Superior temporal gyrus (tissue), 1 donor: ENCODE data around the gene CLCA1.

Experiments used
- DNase-seq: peaks from one replicate; pipeline ENCODE4 v3.0.0-alpha.2; 2016; ENCODE audit errors: extremely low spot score

The CLCA1 gene, protein sequence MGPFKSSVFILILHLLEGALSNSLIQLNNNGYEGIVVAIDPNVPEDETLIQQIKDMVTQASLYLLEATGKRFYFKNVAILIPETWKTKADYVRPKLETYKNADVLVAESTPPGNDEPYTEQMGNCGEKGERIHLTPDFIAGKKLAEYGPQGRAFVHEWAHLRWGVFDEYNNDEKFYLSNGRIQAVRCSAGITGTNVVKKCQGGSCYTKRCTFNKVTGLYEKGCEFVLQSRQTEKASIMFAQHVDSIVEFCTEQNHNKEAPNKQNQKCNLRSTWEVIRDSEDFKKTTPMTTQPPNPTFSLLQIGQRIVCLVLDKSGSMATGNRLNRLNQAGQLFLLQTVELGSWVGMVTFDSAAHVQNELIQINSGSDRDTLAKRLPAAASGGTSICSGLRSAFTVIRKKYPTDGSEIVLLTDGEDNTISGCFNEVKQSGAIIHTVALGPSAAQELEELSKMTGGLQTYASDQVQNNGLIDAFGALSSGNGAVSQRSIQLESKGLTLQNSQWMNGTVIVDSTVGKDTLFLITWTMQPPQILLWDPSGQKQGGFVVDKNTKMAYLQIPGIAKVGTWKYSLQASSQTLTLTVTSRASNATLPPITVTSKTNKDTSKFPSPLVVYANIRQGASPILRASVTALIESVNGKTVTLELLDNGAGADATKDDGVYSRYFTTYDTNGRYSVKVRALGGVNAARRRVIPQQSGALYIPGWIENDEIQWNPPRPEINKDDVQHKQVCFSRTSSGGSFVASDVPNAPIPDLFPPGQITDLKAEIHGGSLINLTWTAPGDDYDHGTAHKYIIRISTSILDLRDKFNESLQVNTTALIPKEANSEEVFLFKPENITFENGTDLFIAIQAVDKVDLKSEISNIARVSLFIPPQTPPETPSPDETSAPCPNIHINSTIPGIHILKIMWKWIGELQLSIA

DNA sequence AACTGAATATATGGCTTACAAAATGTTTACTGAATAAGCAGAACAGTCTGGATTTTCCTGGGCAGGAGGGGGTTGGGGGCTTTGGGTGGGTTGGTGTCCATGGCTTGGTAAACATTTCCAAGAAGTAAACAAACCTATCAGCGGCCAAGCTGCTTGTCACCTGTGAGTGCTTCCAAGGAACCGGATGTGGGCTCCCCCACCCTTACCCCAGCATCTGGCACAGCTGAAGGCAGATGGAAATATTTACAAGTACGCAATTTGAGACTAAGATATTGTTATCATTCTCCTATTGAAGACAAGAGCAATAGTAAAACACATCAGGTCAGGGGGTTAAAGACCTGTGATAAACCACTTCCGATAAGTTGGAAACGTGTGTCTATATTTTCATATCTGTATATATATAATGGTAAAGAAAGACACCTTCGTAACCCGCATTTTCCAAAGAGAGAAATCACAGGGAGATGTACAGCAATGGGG, at the start of gene CLCA1:
CLCA1 (plus strand) TSS at position 427 of the 477 bp plus-strand sequence; CDS start at position 472, 45 bp downstream.
- no peak for DNase-seq

DNA sequence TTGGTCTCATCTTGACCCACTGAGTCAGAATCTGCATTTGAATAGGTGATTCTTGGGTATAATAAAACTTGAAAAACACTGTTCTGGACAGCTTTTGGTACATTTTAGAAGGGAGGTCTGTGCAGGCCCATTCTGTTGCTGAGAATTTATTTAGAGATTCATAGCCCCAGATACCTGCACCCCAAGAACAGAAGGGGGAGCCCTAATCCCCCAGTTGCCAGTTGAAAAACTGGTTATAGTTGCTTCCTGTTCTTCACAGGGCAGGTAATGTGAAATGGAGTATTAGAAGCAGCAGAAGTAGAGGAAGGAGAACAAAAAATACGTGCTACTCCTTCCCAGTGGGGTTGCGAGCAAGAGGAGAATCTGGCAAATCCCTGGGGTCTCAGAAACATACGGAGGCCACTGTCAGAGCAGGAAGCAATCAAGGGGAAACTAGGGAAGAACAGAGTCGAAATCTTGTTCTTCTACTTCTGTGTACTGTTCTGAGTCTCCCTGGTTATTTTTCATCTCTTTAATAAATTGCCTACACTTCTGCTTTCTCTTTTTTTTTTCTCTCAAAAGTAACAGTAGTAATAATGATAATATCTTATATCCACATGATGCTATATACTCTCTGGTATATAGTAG, 49.3 kb upstream of the CLCA1 start:
- peak; percentile 38 for DNase-seq

DNA sequence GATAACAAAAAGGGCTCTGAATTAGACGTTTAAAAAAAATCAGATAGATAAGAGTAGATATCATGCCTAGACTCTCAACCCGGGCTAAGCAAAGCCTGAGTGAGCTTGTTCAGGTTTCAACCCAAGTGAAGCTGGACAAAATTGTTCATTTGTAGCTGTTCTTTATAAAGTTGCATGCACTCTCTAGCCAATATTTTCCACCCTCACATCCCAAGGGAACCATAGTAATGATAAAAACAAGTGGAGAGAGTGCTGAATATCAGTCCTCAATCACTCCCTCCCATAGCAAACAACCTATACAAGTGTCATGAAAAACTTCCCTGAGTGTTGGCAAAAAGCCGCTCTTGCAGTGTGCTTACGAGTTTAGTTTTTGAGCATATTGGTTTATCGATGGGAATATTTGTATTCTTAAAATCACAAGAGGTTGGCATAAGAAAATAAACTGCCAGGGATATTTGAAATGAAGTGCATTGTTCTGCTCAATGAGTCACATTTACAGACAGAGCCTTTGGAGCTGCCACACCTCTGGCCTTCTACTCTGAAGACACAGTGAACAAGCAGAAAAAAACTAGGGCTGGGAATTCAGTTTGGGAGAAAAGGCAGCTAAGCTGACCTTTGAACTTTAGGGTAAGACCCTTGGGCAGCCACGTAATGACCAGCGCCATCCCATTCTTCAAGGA, 47.0 kb upstream of the CLCA1 start:
- DNase-seq: no peak

DNA sequence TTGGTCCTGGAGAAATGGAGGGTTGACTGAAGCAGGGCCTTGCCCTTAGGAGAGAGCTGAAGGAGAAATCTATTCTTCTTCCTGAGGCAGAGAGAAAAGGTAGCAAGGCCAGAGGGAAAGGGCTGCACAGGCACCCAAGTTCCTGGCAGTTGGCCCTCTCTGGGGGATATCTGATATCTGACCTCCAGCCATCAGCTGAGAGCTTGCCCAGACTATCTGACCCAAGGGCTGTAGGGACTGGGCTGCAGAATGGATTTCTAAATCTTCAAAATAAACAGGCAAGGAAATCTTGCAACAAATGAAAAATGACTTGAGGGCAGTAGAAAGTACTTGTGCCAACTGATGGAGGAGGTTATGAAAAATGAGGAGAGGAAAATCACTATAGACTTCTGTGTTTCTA, 45.3 kb upstream of the CLCA1 start:
- DNase-seq: no peak

DNA sequence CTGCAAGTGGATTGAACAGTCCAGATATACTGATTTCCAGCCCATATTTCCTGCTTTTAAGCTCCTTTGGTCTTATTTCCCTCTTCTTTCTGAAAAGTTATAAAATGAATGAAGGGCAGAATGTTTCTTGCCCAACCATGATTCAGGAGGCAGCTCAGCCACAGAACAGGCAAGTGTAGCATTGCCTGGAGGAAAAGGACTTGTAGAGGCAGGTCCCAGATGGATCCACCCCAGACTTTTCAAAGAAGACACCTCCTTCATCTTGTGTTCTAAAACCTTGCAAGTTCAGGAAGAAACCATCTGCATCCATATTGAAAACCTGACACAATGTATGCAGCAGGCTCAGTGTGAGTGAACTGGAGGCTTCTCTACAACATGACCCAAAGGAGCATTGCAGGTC, 44.9 kb upstream of the CLCA1 start, which contains the start of gene CLCA2:
CLCA2 (plus strand) TSS at position 299 of the 400 bp plus-strand sequence; CDS start at position 376, 77 bp downstream.
- no peak for DNase-seq

DNA sequence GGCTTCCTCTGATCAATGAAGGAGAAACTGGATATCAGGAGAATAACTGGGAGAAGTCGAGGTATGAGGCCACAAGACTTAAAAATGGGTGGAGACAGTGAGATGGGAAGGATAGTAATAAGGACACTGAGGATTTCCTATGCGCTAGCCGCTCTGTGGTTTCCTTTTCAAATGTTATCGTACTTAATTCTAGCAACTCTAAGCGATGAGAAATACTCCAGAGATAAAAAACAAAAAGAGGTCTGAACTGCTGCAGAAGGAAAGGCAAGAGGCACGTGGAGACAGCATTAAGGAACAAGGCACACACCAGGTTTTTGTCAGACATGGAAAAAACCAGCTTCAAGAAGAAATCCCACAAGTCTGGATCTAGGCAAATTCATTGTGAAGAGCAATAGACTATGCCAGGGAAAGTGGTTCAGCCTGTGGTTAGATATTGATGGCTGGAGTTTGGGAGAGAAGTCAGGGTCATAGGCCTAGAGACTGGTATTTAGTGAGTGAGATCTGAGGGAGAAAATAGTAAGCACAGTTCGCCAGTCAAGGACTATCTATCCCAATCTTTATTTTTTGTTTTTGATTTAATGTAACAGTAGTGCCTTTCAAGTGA, 39.5 kb upstream of the CLCA1 start:
- no peak for DNase-seq

DNA sequence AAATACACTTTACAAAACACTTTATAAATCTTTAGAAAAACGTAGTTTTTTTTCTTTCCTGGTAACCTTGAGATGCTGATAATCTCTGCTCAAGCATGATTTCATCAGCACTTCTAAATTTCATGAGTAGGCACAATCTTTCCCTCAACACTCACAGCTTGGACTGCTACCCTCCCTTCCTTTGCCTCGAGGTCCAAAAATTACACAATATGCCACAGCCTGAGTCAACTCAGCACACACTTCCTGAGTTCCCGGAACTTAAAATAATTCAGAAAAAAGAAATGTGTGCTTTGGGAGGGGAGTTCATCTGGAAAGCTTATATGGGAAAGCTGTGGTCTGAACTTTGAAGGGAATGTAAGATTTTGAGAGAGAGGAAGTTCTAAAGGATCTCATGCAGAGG, 38.9 kb upstream of the CLCA1 start:
- DNase-seq: no peak

DNA sequence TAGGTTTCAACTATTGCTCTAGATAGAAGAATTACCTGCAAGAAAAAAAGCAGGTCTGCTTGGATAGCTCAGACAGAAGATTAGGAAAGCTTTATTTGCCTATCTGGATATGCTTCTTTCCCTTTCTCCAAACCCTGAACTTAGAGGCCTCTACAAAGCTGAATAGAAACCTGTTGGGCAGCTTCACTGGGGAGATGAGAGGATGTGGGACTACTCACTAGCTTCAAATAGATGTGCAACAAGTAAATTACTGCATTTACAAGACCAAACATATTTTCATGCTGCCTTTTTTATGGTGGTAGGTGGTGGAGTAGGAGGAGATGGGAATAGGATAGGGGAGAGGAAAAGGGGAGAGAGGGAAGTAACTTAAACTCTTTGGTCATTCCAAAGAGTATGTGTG, 38.4 kb upstream of the CLCA1 start:
- no peak for DNase-seq

DNA sequence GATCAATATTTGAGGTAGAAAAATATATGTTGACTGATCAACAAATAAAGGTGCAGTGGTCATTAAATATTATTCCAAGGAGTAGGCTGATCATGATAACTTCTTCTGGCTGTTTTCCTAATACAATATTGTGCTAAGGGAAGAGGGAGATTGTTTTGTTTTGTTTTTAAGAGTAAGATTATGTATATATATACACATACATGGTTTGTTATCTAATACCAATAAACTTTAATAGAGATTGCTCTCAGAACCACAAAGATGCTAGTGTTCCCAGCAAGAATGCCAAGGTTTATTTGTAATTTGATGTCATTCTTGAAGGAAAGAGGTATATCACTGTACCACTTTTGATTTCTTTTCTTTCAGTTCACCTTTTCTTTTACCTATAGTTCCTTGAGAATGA, 34.7 kb upstream of the CLCA1 start:
- DNase-seq: no peak

DNA sequence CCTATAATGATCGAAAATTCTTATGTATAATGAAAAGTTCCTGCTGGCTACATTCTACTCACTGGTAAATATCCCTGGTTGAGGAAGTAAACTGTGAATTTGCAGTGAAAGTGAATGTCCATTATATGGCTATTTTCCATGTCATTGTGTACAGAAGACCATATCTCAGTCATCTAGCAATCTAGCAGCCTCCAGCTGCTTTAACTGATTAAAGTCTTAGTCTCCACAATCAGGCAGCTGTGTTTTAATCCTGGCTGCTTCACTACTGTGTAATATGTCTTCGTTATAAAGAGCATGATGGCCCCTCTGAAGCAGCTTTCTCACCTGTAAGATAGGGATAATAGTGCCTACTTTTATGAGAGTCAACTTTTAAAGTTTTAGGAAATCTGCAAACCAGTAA, 33.4 kb upstream of the CLCA1 start:
- DNase-seq: no peak

DNA sequence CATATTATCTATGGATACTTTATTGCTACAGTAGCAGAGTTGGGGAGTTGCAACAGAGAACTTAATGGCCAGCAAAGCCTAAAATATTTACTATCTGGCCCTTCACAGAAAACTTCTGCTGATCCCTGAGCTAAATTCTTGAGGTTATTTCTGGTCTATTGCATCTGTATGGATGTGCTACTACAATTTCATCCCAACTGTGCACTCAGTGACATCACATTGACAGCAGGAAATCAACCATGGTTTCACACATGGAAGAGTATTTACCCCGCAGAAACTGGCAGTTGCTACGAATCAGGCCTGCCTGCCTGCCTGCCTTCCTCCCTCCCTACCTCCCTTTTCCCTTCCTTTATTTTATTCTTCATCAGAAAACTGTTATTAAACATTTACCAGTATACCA, 32.7 kb upstream of the CLCA1 start:
- no peak for DNase-seq

DNA sequence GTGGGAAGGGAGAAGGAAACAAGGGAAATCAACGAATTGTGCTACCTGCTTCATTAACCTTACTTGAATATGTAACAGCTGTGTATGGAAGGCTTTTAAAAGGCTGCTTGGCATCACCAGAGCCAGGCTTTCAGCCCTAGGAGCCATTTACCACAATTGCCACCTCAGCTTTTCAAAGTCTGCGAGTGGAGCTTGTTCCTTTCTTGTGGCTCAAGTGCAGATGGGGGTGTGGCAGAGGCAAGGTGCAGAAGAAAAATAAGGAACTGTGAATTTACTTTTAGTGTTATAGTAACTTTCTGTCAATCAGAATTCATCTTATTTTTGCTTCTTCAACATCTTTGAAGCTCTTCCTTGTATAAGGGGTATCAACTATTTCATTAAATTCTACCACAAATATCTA, 27.1 kb upstream of the CLCA1 start:
- no peak for DNase-seq

DNA sequence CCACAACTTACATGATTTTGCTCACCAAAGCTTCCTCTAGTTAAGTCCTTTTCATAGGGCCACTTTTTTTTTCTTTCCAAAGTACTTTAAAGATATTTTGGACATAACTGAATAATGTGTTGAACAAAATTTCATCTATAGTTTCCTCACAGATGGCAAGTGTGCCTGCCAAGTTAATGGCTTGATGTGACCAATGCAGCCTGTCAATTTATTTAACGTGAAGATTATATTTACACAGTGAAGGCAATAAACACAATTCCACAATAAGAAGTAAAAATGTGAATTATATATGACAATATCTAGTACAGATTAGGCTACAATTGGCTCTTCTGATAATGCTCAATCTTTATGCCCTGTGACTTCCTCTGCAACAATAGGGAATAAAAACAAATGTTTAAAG, 26.7 kb upstream of the CLCA1 start:
- DNase-seq: no peak

DNA sequence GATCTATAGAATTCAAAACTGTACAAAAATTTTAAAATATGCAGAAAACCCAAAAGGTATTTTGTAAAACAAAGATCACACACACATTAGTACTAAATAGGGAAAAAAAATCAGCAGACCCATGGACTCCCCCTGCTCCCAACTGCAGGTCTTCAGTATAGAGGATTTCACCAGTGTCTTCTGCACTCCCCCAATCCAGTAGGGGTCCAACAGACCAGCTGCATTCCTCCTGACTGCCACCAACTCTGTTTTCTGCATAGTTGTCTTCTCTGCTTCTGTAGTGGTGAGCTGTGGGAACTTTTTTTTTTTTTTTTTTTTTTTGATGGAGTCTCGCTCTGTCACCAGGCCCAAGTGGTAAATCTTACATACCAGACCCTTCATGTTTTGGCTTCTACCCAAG, 22.8 kb upstream of the CLCA1 start:
- DNase-seq: no peak

DNA sequence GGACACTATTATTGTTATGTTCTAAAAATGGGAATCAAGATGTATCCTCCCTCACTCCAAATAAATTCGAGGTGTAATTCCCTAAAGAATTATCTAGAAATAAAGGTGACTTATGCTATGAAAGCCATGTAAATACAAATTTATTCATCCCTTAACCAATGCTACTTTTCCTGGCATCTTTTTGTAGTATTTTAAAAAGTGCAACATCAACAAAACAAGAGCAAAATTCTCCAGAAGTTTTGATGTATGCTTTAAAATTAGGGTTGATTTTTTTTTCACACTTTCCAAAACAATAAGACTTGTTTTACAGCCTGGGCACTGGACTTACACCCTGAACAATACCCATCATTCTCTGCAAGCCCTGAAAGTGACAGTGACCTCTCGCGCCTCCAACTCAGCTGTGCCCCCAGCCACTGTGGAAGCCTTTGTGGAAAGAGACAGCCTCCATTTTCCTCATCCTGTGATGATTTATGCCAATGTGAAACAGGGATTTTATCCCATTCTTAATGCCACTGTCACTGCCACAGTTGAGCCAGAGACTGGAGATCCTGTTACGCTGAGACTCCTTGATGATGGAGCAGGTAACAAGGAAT, 21.4 kb upstream of the CLCA1 start:
- peak; percentile 83 for DNase-seq

DNA sequence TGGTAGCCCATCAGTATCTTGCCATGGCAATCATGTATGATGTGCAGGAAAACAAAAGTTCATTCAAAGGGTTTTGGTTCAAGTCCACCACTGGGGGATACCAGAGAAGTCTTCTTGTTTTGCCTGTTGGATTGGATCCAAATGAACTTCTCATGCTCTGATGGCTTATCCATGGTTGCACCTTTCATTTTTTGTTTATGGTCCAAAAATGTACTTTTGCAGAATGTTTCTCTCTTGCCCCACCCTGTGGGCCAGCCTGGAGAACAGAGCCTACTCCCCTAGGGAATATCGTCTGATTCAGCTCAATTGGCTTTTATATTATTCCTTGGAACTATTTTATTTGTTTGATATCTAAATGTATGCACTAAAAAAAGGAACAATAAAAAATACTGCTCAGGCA, 20.1 kb upstream of the CLCA1 start:
- peak; percentile 29 for DNase-seq

DNA sequence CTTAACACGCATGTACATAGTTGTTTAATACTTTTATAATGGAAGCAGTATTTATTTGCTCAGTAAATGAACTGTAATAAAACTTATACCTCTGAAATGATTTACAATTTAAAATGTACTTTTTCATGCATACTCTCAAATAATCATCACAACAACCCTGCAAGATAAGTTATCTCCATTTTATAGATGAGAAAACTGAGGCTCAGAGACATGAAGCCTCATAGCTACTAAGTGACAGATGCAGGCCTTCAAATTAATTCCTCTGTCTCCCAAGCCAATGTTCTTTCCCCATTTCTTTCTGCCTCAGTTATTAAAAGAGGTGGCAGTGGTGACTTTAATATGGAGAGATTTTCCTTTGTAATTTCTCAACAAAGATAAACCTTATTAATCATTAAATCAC, 19.6 kb upstream of the CLCA1 start:
- DNase-seq: no peak

DNA sequence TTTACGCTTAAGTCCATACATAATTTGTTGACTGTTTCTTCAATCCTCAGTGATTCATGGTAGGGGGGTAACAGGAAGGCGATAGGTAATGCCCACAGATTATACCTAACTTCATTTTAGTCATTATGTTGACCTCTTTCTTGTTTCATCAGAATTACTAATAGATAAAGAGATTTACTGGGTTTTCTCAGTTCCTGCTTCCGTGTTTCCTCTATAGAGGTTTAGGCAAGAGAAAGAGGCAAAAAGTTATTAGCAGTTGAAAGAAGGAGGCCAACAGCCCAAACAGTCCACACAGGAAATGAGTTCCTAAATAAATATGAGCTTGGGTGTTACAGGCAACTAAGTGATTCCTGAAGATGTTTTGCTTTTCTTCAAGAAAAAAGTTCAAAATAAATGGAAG, 17.9 kb upstream of the CLCA1 start:
- no peak for DNase-seq

DNA sequence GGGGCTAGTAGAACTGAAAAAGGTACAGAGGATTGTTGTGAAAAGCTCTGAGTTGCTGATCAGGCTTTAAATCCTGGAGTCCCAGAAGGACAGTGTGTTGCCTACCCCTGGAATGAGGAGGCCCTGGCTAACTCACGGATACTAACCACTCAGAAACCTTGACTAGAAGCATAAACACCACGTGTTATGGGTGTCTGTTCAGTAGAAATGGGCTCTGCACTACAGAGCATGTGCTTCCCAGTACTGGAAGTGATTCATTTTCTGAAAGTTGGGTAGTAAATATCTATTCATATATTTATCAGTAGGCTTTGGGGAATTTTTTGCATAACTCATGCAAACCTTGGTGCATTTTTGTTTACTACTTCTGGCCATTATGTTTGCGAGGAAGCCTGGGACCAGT, 15.1 kb upstream of the CLCA1 start:
- no peak for DNase-seq

DNA sequence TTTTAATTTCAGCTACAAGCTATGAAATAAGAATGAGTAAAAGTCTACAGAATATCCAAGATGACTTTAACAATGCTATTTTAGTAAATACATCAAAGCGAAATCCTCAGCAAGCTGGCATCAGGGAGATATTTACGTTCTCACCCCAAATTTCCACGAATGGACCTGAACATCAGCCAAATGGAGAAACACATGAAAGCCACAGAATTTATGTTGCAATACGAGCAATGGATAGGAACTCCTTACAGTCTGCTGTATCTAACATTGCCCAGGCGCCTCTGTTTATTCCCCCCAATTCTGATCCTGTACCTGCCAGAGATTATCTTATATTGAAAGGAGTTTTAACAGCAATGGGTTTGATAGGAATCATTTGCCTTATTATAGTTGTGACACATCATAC, 13.7 kb upstream of the CLCA1 start:
- no peak for DNase-seq

DNA sequence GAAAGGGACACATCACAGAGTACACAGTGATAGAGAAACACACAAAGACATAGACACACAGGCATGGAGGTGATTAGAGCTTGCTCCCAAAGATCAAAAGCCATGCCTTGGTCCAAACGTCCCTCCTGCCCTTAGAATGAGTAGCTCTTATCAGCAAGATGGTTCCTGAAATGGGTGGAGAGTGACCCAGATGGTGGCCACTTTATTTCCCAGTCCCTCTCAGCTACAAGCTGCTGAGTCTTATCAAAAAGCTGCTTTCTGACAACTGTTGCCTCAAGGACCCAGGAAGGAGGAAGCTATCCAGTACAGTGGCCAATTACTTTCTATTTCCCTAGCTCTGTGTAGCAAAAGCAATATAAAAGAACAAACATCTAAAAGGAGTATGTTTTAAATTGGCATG, 7.7 kb upstream of the CLCA1 start:
- no peak for DNase-seq
